Lower leg skin (tissue), 3 donors: ENCODE results near the gene CCSER1.

Experiments
- CTCF ChIP-seq, 3 donors: fragments of 450-650 bp; IDR thresholded peaks; one replicate each; pipeline ENCODE4 v1.5.1; 2016; ENCODE audit warnings: antibody characterized with exemption in 3 of 3, mild to moderate bottlenecking in 3 of 3, moderate library complexity in 2 of 3
- POLR2A ChIP-seq, 2 donors: fragments of 450-650 bp; IDR thresholded peaks; one replicate each; pipeline ENCODE4 v1.6.1; 2016 to 2017; ENCODE audit warnings: antibody characterized with exemption in 2 of 2, mild to moderate bottlenecking in 1 of 2, moderate library complexity in 1 of 2

DNA sequence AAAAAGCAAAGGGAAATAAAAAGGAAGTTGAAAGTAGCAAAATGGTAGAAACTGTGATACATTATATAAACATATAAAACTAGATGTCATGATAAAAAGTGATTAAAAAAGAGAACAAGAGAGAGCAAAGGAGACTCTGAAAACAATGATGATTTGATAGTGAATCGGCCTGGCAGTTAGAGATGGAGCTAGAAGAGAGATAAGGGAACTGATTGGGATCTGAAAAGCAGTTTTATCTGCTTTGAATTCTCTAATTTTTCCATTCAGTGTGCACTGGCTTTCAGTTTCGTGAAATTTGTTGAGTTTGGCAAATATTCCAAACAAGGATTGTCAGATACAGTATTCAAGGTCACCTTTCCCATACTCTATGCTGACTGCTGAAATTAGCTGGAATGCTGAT lies 21.9 kb upstream of the CCSER1 start:
- TF ChIP-seq CTCF (IDR thresholded peaks at IDR 0.05): no peak
- TF ChIP-seq POLR2A (IDR thresholded peaks at IDR 0.05): no peak
